Activated T-cell treated with anti-CD3 and anti-CD28 coated beads, Interleukin-2, amount 50 U/mL, for 72 hours (primary cell): ENCODE results near the gene VOPP1. TPM values are rescaled to one million over a fixed set of nuclear protein-coding genes. Genes with fewer than 3 reads are reported as not detected.
A peak's percentile ranks its signal among the peaks of the same experiment; 100 is the strongest.

ENCODE experiments used
- ATAC-seq, 2 donors: fragments of 150-1000 bp; cut with Tn5 transposase; replicated peaks in 1 of 2; 2 replicates each; pipeline ENCODE4 v1.10.0; 2021; ENCODE audit warnings: moderate library complexity in 2 of 2, mild to moderate bottlenecking in 1 of 2
- DNase-seq, 2 donors: peaks; one replicate each; pipeline ENCODE4 v3.0.0; 2021 to 2022; ENCODE audit warnings: mixed read lengths in 1 of 2
- H3K27ac Mint-ChIP-seq: one replicate; pipeline ENCODE4 v1.8.0; 2022; ENCODE audit warnings: mild to moderate bottlenecking, moderate library complexity, mixed read lengths
- H3K27me3 Mint-ChIP-seq: one replicate; pipeline ENCODE4 v1.8.0; 2022; ENCODE audit warnings: low read depth, mixed read lengths
- H3K36me3 Mint-ChIP-seq, 2 donors: one replicate each; pipeline ENCODE4 v1.8.0; 2022; ENCODE audit warnings: mixed read lengths in 2 of 2, mild to moderate bottlenecking in 1 of 2; ENCODE audit not compliant: insufficient read depth in 2 of 2
- H3K4me1 Mint-ChIP-seq: one replicate; pipeline ENCODE4 v1.8.0; 2022; ENCODE audit warnings: low read depth, mixed read lengths
- H3K4me3 Mint-ChIP-seq, 2 donors: one replicate each; pipeline ENCODE4 v1.8.0; 2022; ENCODE audit warnings: mild to moderate bottlenecking in 2 of 2, mixed read lengths in 2 of 2, moderate library complexity in 2 of 2
- H3K9me3 Mint-ChIP-seq, 2 donors: one replicate each; pipeline ENCODE4 v1.8.0; 2022; ENCODE audit warnings: mixed read lengths in 2 of 2
- total RNA-seq, 2 donors: library from RNA; stranded (reverse); gene quantifications; one replicate each; pipeline ENCODE4 v1.2.3, GENCODE V29; 2022

The VOPP1 gene
- total RNA-seq, 2 donors from 2014 or later, result 90.8 to 91.1 TPM

DNA sequence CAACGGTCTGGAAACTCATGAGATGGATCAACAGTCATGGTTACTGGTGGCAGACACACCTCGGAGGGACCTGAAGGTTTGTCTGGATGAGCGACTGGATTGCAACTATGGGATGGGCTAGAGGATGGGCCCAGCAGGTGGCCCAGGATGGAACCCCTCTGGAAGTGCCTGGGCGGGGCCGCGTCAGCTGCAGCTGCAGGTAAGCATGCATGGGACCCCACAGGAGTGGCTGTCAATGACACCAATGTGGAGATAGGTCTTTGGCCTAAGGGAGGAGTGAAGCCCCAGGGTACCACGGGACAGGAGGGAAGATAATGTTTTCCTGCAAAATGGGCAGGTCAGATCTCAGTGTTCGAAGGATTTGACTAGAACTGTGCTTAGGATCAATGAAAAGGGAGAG is 103.8 kb downstream of the VOPP1 start:
- H3K27ac Mint-ChIP-seq, result peak overlapping the region; percentile 87
- ATAC-seq (no peak), DNase-seq (no peak)
- H3K4me1 Mint-ChIP-seq, result peaks cover 41% of the 10 kb centered on the region
- peaks cover 0 to 7% of the 10 kb centered on the region in 2 donors for H3K9me3 Mint-ChIP-seq
- H3K36me3 Mint-ChIP-seq, result peaks cover 24 to 34% of the 10 kb centered on the region in 2 donors
- peak overlapping the region in 1 of 2 donors; percentile 49 for H3K4me3 Mint-ChIP-seq
- no peaks in the 10 kb centered on the region for H3K27me3 Mint-ChIP-seq

DNA sequence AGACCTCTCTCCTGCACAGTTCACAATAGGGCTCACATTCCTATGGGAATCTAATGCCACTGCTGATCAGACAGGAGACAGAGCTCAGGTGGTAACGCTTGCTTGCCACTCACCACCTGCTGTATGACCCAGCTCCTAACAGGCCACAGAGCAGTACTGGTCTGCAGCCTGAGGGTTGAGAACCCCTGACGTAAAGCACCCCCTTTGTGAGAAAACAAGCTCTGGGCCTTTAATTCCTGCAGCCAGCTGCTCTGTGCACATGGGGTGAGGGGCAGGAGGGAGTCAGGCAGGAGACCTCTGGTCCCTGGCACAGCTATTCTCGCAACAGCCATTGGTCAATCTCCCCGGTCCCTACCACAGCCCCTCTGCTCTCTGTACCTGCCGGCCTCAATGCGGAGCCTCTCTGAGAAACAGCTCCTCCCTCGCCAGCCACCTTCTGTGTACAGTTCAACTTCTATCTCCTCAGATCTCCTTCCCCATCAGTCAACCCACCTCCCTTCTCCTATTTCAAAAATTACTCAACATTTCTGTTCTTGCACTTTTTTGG is 105.2 kb downstream of the VOPP1 start:
- ATAC-seq, result no peak
- peaks cover 46% of the 10 kb centered on the region for H3K4me1 Mint-ChIP-seq
- no peak for DNase-seq
- no peak overlapping the region for H3K4me3 Mint-ChIP-seq
- no peak overlapping the region for H3K27ac Mint-ChIP-seq
- peaks cover 0 to 10% of the 10 kb centered on the region in 2 donors for H3K9me3 Mint-ChIP-seq
- H3K27me3 Mint-ChIP-seq, result no peaks in the 10 kb centered on the region
- H3K36me3 Mint-ChIP-seq, result peaks cover 29 to 44% of the 10 kb centered on the region in 2 donors

DNA sequence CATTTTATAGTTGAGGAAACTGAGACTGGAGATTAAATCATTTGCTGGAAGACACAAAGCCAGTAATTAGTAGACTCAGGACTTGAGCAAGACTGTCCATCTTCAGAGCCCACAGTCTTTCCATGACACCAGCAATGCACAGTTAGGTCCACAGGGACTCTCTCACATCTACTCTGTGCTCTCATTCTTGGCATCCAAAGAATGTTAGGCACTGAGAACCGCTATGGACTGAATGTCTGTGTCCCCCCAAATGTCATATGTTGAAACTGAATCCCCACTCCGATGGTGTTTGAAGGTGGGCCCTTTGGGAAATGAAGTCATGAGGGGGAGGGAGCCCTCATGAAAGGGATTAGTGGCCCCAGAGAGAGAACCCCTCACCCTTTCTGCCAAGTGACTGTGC is 106.6 kb downstream of the VOPP1 start:
- peaks cover 41% of the 10 kb centered on the region for H3K4me1 Mint-ChIP-seq
- peaks cover 31 to 44% of the 10 kb centered on the region in 2 donors for H3K36me3 Mint-ChIP-seq
- no peak overlapping the region for H3K27ac Mint-ChIP-seq

DNA sequence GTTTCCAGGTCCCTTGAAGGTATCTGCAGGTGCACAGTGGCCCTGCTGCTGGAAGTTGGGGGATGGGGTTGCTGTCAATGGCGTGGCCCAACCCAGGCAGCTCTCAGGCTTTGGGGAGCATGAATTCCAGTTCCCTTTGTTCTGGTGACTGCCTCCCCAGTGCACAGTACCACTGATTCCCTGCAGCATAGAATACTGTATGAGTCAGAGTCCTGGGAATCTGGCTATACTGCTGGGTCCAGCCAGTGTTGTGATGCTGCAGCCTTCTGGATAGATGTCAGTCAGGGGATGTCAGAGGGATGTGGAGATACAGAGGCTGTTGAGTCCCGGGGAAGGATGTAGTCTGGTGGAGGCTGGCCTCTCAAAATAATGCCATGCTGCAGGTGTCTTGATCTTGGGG is 107.9 kb downstream of the VOPP1 start:
- peaks cover 2 to 22% of the 10 kb centered on the region in 2 donors for H3K9me3 Mint-ChIP-seq
- no peak for ATAC-seq
- H3K27me3 Mint-ChIP-seq, result no peaks in the 10 kb centered on the region
- no peak for DNase-seq
- H3K36me3 Mint-ChIP-seq, result peaks cover 35 to 49% of the 10 kb centered on the region in 2 donors
- H3K27ac Mint-ChIP-seq, result no peak overlapping the region
- H3K4me1 Mint-ChIP-seq, result peaks cover 29% of the 10 kb centered on the region
- H3K4me3 Mint-ChIP-seq, result no peak overlapping the region

More for the DNA sequence above, 106.6 kb downstream of the VOPP1 start:
- peaks cover 2 to 15% of the 10 kb centered on the region in 2 donors for H3K9me3 Mint-ChIP-seq
- H3K27me3 Mint-ChIP-seq, result no peaks in the 10 kb centered on the region
- ATAC-seq, result no peak
- H3K4me3 Mint-ChIP-seq, result no peak overlapping the region
- DNase-seq, result no peak

DNA sequence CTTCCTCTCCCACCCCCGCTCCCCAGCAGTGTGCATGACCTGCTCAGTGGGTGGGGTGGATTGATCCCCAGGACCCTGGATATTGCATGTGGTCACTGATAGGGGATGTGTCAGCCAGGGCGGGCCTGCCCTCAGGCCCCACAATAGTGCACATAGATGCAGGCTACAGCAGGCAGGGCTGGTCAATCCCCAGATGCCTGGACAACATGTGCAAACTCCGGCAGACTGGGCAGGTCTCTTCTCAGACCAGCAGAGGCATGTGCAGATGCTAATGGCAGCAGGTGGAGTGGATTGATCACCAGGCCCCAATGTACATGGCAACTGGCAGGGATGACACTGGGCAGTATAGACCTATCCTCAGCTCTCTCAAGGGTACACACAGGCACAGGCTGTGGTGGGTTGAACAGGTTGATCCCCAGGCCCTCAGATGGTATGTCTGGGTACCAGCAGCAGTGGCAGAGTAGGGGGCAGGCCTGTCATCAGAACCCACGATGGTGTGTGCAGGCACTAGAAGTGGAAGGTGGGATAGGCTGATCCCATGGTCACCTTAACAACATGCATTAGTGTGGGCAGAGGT is 108.5 kb downstream of the VOPP1 start:
- peaks cover 4 to 26% of the 10 kb centered on the region in 2 donors for H3K9me3 Mint-ChIP-seq
- no peak for ATAC-seq
- H3K4me3 Mint-ChIP-seq, result no peak overlapping the region
- peaks cover 40 to 54% of the 10 kb centered on the region in 2 donors for H3K36me3 Mint-ChIP-seq
- peaks cover 22% of the 10 kb centered on the region for H3K4me1 Mint-ChIP-seq
- no peak overlapping the region for H3K27ac Mint-ChIP-seq
- H3K27me3 Mint-ChIP-seq, result no peaks in the 10 kb centered on the region
- DNase-seq, result no peak

DNA sequence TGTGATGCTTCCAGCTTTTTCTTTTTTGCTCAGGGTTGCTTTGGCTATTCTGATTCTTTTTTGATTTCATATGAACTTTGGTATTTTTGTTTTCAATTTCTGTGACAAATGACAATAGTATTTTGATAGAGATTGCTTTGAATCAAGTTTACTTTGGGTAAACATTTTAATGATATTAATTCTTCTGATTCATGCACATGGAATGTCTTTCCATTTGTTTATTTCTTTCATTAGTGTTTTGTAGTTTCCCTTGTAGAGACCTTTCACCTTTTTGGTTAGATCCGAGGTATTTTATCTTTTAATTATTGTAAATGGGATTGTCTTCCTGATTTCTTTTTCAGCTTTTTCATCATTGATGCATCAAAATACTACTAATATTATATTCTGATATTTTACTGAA is 114.0 kb downstream of the VOPP1 start:
- peaks cover 15 to 22% of the 10 kb centered on the region in 2 donors for H3K9me3 Mint-ChIP-seq
- ATAC-seq (no peak), DNase-seq (no peak)
- H3K27ac Mint-ChIP-seq, result no peak overlapping the region
- H3K36me3 Mint-ChIP-seq, result peaks cover 20 to 41% of the 10 kb centered on the region in 2 donors
- no peak overlapping the region for H3K4me3 Mint-ChIP-seq
- no peaks in the 10 kb centered on the region for H3K27me3 Mint-ChIP-seq
- peaks cover 19% of the 10 kb centered on the region for H3K4me1 Mint-ChIP-seq

DNA sequence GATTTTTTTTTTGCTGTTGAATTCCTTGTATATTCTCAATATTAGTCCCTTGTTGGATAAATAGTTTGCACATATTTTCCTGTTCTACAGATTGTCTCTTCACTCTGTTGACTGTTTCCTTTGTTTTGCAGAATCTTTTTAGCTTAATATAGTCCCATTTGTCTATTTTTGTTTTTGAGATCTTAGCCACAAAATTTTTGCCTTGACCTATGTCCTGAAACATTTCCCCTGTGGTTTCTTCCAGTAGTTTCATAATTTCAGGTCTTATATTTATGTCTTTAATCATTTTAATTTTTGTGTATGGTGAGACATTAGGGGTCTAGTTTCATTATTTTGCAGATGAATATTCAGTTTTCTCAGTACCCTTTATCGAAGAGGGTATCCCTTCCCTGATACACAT is 114.5 kb downstream of the VOPP1 start:
- peaks cover 17 to 36% of the 10 kb centered on the region in 2 donors for H3K36me3 Mint-ChIP-seq
- DNase-seq (no peak), ATAC-seq (no peak)
- no peak overlapping the region for H3K4me3 Mint-ChIP-seq
- H3K27ac Mint-ChIP-seq, result no peak overlapping the region
- no peaks in the 10 kb centered on the region for H3K27me3 Mint-ChIP-seq
- peaks cover 19% of the 10 kb centered on the region for H3K4me1 Mint-ChIP-seq
- peaks cover 15 to 19% of the 10 kb centered on the region in 2 donors for H3K9me3 Mint-ChIP-seq

DNA sequence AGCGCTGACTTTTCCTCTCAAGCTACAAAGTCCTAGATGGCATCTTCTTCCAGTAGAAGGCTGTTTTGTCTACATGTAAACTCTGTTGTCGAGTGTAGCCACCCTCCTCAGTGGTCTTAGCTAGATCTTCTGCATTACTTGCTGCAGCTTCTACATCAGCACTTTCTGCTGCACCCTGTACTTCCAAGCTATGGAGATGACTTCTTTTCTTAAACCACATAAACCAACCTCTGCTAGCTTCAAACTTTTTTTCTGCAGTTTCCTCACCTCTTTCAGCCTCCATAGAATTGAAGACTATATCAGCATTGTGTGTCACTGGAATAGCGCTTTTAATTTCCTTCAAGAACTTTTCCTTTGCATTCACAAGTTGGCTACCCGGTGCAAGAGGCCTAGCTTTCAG is 119.3 kb downstream of the VOPP1 start:
- Mint-ChIP-seq H3K4me3 (no peak overlapping the region), H3K27me3 (no peaks in the 10 kb centered on the region), H3K4me1 (peaks cover 23% of the 10 kb centered on the region), H3K27ac (no peak overlapping the region), H3K9me3 (peaks cover 4 to 8% of the 10 kb centered on the region in 2 donors), H3K36me3 (peaks cover 4 to 23% of the 10 kb centered on the region in 2 donors)
- DNase-seq (no peak), ATAC-seq (peak in 1 of 2 donors; percentile 23)

DNA sequence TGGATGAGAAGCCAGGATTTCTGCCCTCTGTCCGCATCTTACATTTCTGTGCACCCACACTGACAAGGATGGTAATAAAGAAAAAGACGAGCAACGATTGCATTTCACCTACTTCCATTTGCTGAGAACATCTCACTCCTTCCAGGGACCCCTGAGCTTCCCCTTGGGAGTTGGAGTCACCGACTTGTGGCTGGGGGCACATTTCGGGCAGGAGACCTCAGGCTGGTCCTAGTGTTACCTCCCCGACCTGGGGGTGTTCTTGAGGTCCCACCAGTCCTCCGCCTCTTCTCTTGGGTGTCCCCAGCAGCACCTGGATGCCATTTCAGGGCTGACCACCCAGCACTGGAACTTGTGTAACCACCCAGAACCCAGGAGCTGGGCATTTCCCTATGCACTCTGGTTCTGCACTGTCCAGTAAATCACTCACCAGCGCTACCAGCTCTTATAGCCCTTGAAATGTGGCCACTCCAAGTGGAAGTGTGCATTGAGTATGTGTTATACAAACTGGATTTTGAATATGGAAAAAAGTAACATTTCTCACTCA is 122.2 kb downstream of the VOPP1 start:
- Mint-ChIP-seq H3K27ac (no peak overlapping the region), H3K4me3 (no peak overlapping the region), H3K36me3 (peaks cover 2 to 11% of the 10 kb centered on the region in 2 donors), H3K9me3 (peaks cover 0 to 3% of the 10 kb centered on the region in 2 donors), H3K4me1 (peaks cover 21% of the 10 kb centered on the region), H3K27me3 (no peaks in the 10 kb centered on the region)
- ATAC-seq (no peak), DNase-seq (no peak)

DNA sequence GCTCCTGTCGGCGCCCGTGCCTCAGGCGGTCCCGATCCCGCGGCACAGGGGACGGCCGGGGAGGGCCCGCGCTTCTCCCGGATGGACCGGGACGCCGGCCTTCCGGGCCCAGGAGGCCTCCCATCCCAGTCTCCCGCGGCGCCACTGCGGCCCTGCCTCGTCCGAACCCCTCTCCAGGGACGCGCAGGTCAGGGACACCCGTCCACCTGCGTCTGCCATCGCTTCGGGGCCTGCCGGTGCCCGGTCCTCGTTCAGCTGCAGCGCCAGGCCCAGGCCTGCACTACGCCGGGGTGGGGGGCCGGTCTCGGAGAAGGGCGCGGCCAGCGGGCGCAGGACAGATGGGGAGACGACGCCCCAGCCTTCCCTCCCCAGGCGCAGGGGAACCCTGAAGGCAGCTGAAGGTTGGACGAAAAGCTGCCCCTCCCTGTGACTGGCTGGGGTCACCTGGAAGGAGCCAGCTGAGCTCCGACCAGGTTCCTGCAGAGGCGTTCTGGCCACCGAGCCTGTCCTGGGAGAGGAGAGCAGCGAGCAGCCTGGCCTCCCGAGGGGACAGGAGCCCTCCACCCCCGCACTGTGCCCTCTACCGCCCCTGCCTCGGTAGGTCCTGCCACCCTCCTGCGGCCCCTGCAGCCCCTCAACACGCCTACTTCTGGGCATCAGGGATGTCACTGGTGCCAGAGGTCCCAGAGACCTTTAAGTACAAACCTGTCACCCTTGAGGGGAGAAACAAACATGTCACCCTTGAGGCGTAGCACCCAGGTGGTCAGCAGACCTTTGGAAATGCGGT is 122.9 kb downstream of the VOPP1 start:
- H3K4me3 Mint-ChIP-seq, result no peak overlapping the region
- H3K4me1 Mint-ChIP-seq, result peaks cover 15% of the 10 kb centered on the region

DNA sequence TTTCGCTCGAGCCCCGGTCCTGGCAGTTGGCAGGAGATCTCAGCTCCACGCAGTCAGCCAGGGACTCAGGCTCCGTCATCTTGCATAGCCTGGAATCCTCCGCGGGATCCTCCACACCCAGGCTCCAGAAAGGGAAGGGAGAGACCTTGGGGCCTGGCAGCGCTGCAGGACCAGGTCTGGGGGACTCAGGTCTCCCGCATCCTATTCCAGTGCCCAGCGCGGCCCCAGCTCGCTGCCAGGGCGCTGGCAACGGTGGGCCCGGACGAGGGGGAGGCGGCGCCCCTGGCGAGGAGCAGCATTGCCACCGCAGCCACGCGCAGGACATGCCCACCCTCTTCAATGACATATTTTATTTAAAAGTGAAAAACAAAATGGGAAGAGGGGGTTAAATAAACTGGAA is 123.8 kb downstream of the VOPP1 start:
- H3K27me3 Mint-ChIP-seq, result no peaks in the 10 kb centered on the region
- H3K36me3 Mint-ChIP-seq, result peaks cover 2 to 4% of the 10 kb centered on the region in 2 donors
- ATAC-seq (no peak), DNase-seq (no peak)
- no peak overlapping the region for H3K4me3 Mint-ChIP-seq
- peaks cover 15% of the 10 kb centered on the region for H3K4me1 Mint-ChIP-seq
- H3K9me3 Mint-ChIP-seq, result no peaks in the 10 kb centered on the region
- no peak overlapping the region for H3K27ac Mint-ChIP-seq

More for the DNA sequence above, 122.9 kb downstream of the VOPP1 start:
- peaks cover 2 to 4% of the 10 kb centered on the region in 2 donors for H3K36me3 Mint-ChIP-seq
- H3K27me3 Mint-ChIP-seq, result no peaks in the 10 kb centered on the region
- H3K27ac Mint-ChIP-seq, result no peak overlapping the region
- ATAC-seq (peak in 1 of 2 donors; percentile 29), DNase-seq (no peak)
- H3K9me3 Mint-ChIP-seq, result no peaks in the 10 kb centered on the region

DNA sequence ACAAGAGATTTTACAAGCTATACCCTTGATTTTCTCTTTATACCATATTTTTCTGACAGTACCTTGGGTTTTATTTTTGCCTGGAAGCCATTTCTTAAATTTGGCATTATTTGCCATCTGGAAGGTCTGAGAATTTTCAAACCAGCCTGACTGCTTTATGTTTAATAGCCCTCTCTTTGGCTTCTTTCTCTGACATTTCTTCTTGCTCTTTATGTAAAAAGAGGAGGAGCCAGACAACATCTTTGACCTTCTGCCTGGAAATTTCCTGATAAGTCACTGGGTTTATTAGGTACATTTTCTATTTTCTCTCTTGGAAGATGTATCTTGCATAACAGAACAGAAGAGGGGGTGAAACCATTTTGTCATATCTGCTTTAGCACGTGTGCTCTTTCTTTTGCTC is 127.5 kb downstream of the VOPP1 start:
- DNase-seq (no peak), ATAC-seq (no peak)
- Mint-ChIP-seq H3K27me3 (no peaks in the 10 kb centered on the region), H3K9me3 (no peaks in the 10 kb centered on the region), H3K4me3 (no peak overlapping the region), H3K36me3 (peaks cover 2 to 4% of the 10 kb centered on the region in 2 donors), H3K4me1 (peaks cover 10% of the 10 kb centered on the region), H3K27ac (no peak overlapping the region)
